HCT116 (cell line): ENCODE measurements around the gene PBX2. TPM values are rescaled to one million over a fixed set of nuclear protein-coding genes. Genes with fewer than 3 reads are reported as not detected.
A peak's percentile ranks its signal among the peaks of the same experiment; 100 is the strongest.

Experiments used
- ATAC-seq: fragments of 200-7000 bp; cut with Tn5 transposase; 2 replicates; pipeline ENCODE4 v1.9.1; 2020; ENCODE audit warnings: mild to moderate bottlenecking, moderate library complexity
- BruUV-seq: library from RNA; stranded (reverse); fragments of 400-500 nt; replicated peaks from 2 replicates; lab custom pipeline; 2021; lab: Mats Ljungman, UMichigan
- CTCF ChIA-PET: fragments of 300-600 bp; sonication (Branson Sonifier 250); formaldehyde crosslinking; loops from one replicate; lab custom pipeline; 2021; ENCODE audit warnings: antibody characterized with exemption; lab: Charles Lee
- POLR2A ChIA-PET: fragments of 300-600, 350-600 bp; sonication (Branson Sonifier 250); formaldehyde crosslinking; loops from one replicate; lab custom pipeline; 2021; ENCODE audit warnings: antibody characterized with exemption; lab: Charles Lee
- RAD21 ChIA-PET, 2 experiments: fragments of 300-600 bp; sonication (Branson Sonifier 250); formaldehyde crosslinking; loops; one replicate each; lab custom pipeline; 2023; ENCODE audit warnings: low total read pairs in 2 of 2; ENCODE audit not compliant: uncharacterized antibody in 2 of 2, unreplicated experiment in 2 of 2, low non-redundant PET in 1 of 2; lab: Charles Lee
- DNase-seq: peaks from one replicate; pipeline ENCODE4 v3.0.0-alpha.2; 2010; ENCODE audit warnings: low read depth, low spot score
- H2AFZ ChIP-seq: fragments of 200-600 bp; shearing (Covaris generic), sonication (generic); 2 replicates; pipeline ENCODE4 v1.6.1; 2017; ENCODE audit warnings: low read depth, mixed run types, mixed read lengths, antibody characterized with exemption, low read length; ENCODE audit not compliant: poor library complexity, severe bottlenecking
- H3K27ac ChIP-seq: 2 replicates; pipeline ENCODE4 v1.5.1; 2012; ENCODE audit warnings: low read depth, low read length
- H3K27me3 ChIP-seq: fragments of 200-600 bp; sonication (generic); 2 replicates; pipeline ENCODE4 v1.6.1; 2016; ENCODE audit warnings: mixed run types, low read length, mixed read lengths; ENCODE audit not compliant: insufficient read depth
- H3K36me3 ChIP-seq, 2 experiments: fragments of 200-500 bp in 1 of 2; fragments of 200-600 bp in 1 of 2; sonication (Bioruptor generic) in 1 of 2; sonication (generic) in 1 of 2; 2 replicates each; pipeline versions ENCODE4 v1.5.1 to v1.6.1; 2014 to 2016; ENCODE audit warnings: low read length in 2 of 2, inconsistent platforms in 1 of 2, mixed read lengths in 1 of 2, mixed run types in 1 of 2; ENCODE audit not compliant: insufficient read depth in 2 of 2, control insufficient read depth in 1 of 2
- H3K4me1 ChIP-seq, 2 experiments: fragments of 200-600 bp in 1 of 2; sonication (generic) in 1 of 2; 2 replicates each; pipeline versions ENCODE4 v1.5.1 to v1.6.1; 2012 to 2017; ENCODE audit warnings: low read length in 2 of 2, inconsistent platforms in 1 of 2, mild to moderate bottlenecking in 1 of 2, mixed read lengths in 1 of 2, mixed run types in 1 of 2, moderate library complexity in 1 of 2; ENCODE audit not compliant: insufficient read depth in 2 of 2, control insufficient read depth in 1 of 2
- H3K4me2 ChIP-seq: fragments of 200-600 bp; sonication (generic); 2 replicates; pipeline ENCODE4 v1.6.1; 2017; ENCODE audit warnings: mixed run types, low read length, mixed read lengths
- H3K4me3 ChIP-seq, 2 experiments: fragments of 200-600 bp in 1 of 2; sonication (generic) in 1 of 2; replicated peaks in 1 of 2; 2 replicates each; pipeline ENCODE4 v1.5.1; 2011 to 2016; ENCODE audit warnings: low read length in 2 of 2, control low read depth in 1 of 2, low read depth in 1 of 2, mild to moderate bottlenecking in 1 of 2, mixed read lengths in 1 of 2, mixed run types in 1 of 2
- H3K79me2 ChIP-seq: fragments of 200-600 bp; sonication (generic); 2 replicates; pipeline ENCODE4 v1.6.1; 2017; ENCODE audit warnings: mild to moderate bottlenecking, mixed run types, low read length, moderate library complexity, mixed read lengths; ENCODE audit not compliant: insufficient read depth
- H3K9ac ChIP-seq: fragments of 200-600 bp; sonication (generic); 2 replicates; pipeline ENCODE4 v1.6.1; 2016; ENCODE audit warnings: low read length, mixed read lengths
- H3K9me2 ChIP-seq: fragments of 200-600 bp; sonication (generic), shearing (Covaris generic); 2 replicates; pipeline ENCODE4 v1.6.1; 2017; ENCODE audit warnings: mixed run types, mild to moderate bottlenecking, moderate library complexity; ENCODE audit not compliant: insufficient read depth
- H3K9me3 ChIP-seq, 2 experiments: fragments of 200-500 bp in 1 of 2; fragments of 200-600 bp in 1 of 2; sonication (Bioruptor generic) in 1 of 2; sonication (generic) in 1 of 2; 2 replicates each; pipeline ENCODE4 v1.6.1; 2014 to 2017; ENCODE audit warnings: low read length in 2 of 2, mixed read lengths in 2 of 2, inconsistent platforms in 1 of 2, low read depth in 1 of 2, mild to moderate bottlenecking in 1 of 2, mixed run types in 1 of 2, moderate library complexity in 1 of 2; ENCODE audit not compliant: control insufficient read depth in 1 of 2, insufficient read depth in 1 of 2
- H4K20me1 ChIP-seq: fragments of 200-600 bp; sonication (generic), shearing (Covaris generic); 2 replicates; pipeline ENCODE4 v1.6.1; 2017; ENCODE audit warnings: mixed run types, mild to moderate bottlenecking, moderate library complexity; ENCODE audit not compliant: insufficient read depth
- ATF3 ChIP-seq: IDR thresholded peaks from 2 replicates; pipeline ENCODE4 v1.6.1; 2012
- CBX3 ChIP-seq: IDR thresholded peaks from 2 replicates; pipeline ENCODE4 v1.6.1; 2012; ENCODE audit warnings: low read depth
- CEBPB ChIP-seq: IDR thresholded peaks from 2 replicates; pipeline ENCODE4 v1.6.1; 2012; ENCODE audit warnings: low read depth
- CTCF ChIP-seq, 3 experiments: fragments of 200-600 bp in 1 of 3; sonication (generic) in 1 of 3; IDR thresholded peaks in 2 of 3; conservative IDR thresholded peaks in 1 of 3; 2 replicates each; pipeline ENCODE4 v1.5.1; 2012 to 2017; ENCODE audit warnings: low read depth in 2 of 3, low read length in 2 of 3, antibody characterized with exemption in 1 of 3, borderline replicate concordance in 1 of 3, control low read depth in 1 of 3, mild to moderate bottlenecking in 1 of 3, mixed read lengths in 1 of 3, mixed run types in 1 of 3, moderate library complexity in 1 of 3; ENCODE audit not compliant: insufficient read depth in 1 of 3
- EGR1 ChIP-seq: IDR thresholded peaks from 2 replicates; pipeline ENCODE4 v1.6.1; 2012; ENCODE audit warnings: low read depth
- ELF1 ChIP-seq: IDR thresholded peaks from 2 replicates; pipeline ENCODE4 v1.6.1; 2012; ENCODE audit warnings: low read depth, borderline replicate concordance
- EZH2 ChIP-seq: fragments of 200-600 bp; sonication (generic); IDR thresholded peaks from 2 replicates; pipeline ENCODE4 v1.6.1; 2017; ENCODE audit warnings: antibody characterized with exemption, mixed run types
- JUND ChIP-seq: IDR thresholded peaks from 2 replicates; pipeline ENCODE4 v1.6.1; 2012
- MAX ChIP-seq: IDR thresholded peaks from 2 replicates; pipeline ENCODE4 v1.6.1; 2012
- POLR2A ChIP-seq: IDR thresholded peaks from 2 replicates; pipeline ENCODE4 v1.7.0; 2011; ENCODE audit warnings: borderline replicate concordance; ENCODE audit not compliant: insufficient read depth, insufficient read length; ENCODE audit errors: extremely low read depth
- POLR2AphosphoS5 ChIP-seq: IDR thresholded peaks from 2 replicates; pipeline ENCODE4 v1.6.1; 2011; ENCODE audit warnings: mild to moderate bottlenecking, low read depth, low read length, moderate library complexity
- RAD21 ChIP-seq: IDR thresholded peaks from 2 replicates; pipeline ENCODE4 v1.6.1; 2012; ENCODE audit warnings: low read depth, mild to moderate bottlenecking
- SP1 ChIP-seq: IDR thresholded peaks from 2 replicates; pipeline ENCODE4 v1.6.1; 2012; ENCODE audit warnings: low read depth
- SRF ChIP-seq: IDR thresholded peaks from 2 replicates; pipeline ENCODE4 v1.6.1; 2012; ENCODE audit warnings: low read depth
- TCF7L2 ChIP-seq: IDR thresholded peaks from 2 replicates; pipeline ENCODE4 v1.7.0; 2011; ENCODE audit warnings: borderline replicate concordance, inconsistent platforms; ENCODE audit not compliant: insufficient read depth, insufficient read length; ENCODE audit errors: extremely low read depth
- YY1 ChIP-seq: IDR thresholded peaks from 2 replicates; pipeline ENCODE4 v1.6.1; 2011; ENCODE audit warnings: low read length, low read depth, moderate library complexity, mild to moderate bottlenecking; ENCODE audit not compliant: insufficient replicate concordance; ENCODE audit errors: extremely low read depth
- ZFX ChIP-seq: fragments of 450-650 bp; IDR thresholded peaks from 2 replicates; pipeline ENCODE4 v1.6.1; 2017
- ZNF274 ChIP-seq: fragments of 200-500 bp; sonication (Bioruptor generic); IDR thresholded peaks from 2 replicates; pipeline ENCODE4 v1.6.1; 2014; ENCODE audit warnings: mild to moderate bottlenecking, low read depth, low read length, inconsistent platforms
- intact Hi-C: fragments of 100-400 bp; cut with micrococcal nuclease; formaldehyde crosslinking; loops from 2 replicates; pipeline ENCODE4 v1.10.0; 2022
- total RNA-seq: library from RNA; stranded (reverse); gene quantifications from one replicate; pipeline ENCODE4 v1.2.1, GENCODE V29; 2021; ENCODE audit not compliant: unreplicated experiment

PBX2 gene
- total RNA-seq, 1 experiment from 2014 or later, result 79.0 TPM

- no TSS peak for BruUV-seq
- Histone ChIP-seq H3K36me3 (peaks cover 10 to 13% of the 10 kb centered on the region in 2 experiments; a peak in 3 of 4 replicates), H2AFZ (no peak within 1 kb of the TSS), H3K27ac (peak within 1 kb of the TSS; percentile 43), H3K9me2 (no peaks in the 10 kb centered on the region), H3K4me2 (peak within 1 kb of the TSS; percentile 35; the same call in 1 of the 2 replicates), H3K9ac (peak within 1 kb of the TSS; percentile 33), H3K9me3 (no peaks in the 10 kb centered on the region), H3K4me3 (no peak within 1 kb of the TSS), H3K27me3 (no peaks in the 10 kb centered on the region), H4K20me1 (no peaks in the 10 kb centered on the region), H3K4me1 (peaks cover 9 to 34% of the 10 kb centered on the region in 2 experiments), H3K79me2 (peaks cover 9% of the 10 kb centered on the region)
- ATAC-seq (no peak), DNase-seq (no peak)
- intact Hi-C loops, result no loop called here
- POLR2A ChIA-PET, result no interaction called here
- RAD21 ChIA-PET, result no interaction called here
- CTCF ChIA-PET, result no interaction called here
- peak; percentile 47 for TF ChIP-seq POLR2AphosphoS5
- TF ChIP-seq YY1, result no peak
- TF ChIP-seq MAX, result no peak
- TF ChIP-seq ZNF274, result no peak
- TF ChIP-seq ATF3, result no peak
- no peak for TF ChIP-seq ELF1
- no peak for TF ChIP-seq SP1
- TF ChIP-seq POLR2A, result no peak
Observed at GRCh38 chr6:32184084-32184640, 5.8 kb downstream of the PBX2 start, which contains the start of gene AGER. TSS of gene AGER (minus strand) at chr6:32184253. CDS start at chr6:32184222, 31 bp downstream.

GRCh38 chr6:32183483-32184083 lies 6.4 kb downstream of the PBX2 start:
- ATAC-seq, result no peak
- intact Hi-C loops, result no loop called here
- Histone ChIP-seq H3K79me2 (peaks cover 9% of the 10 kb centered on the region; the same call in 1 of the 2 replicates), H3K27ac (peak overlapping the region; percentile 17), H3K9me2 (no peaks in the 10 kb centered on the region), H3K27me3 (no peaks in the 10 kb centered on the region), H3K4me1 (peaks cover 4 to 34% of the 10 kb centered on the region in 2 experiments; a peak in 3 of 4 replicates), H3K4me3 (no peak overlapping the region), H3K9me3 (no peaks in the 10 kb centered on the region), H2AFZ (no peak overlapping the region), H3K9ac (no peak overlapping the region), H3K4me2 (no peak overlapping the region), H3K36me3 (peaks cover 10 to 13% of the 10 kb centered on the region in 2 experiments; a peak in 3 of 4 replicates), H4K20me1 (no peaks in the 10 kb centered on the region)
- BruUV-seq, result no TSS peak
- CTCF ChIA-PET, result no interaction called here
- RAD21 ChIA-PET, result no interaction called here
- no peak for DNase-seq
- POLR2A ChIA-PET, result no interaction called here
- TF ChIP-seq JUND (no peak), RAD21 (no peak), CBX3 (no peak), TCF7L2 (no peak), EZH2 (no peak), CTCF (IDR thresholded peaks at IDR 0.05 in 2 of 3, conservative IDR thresholded peaks at IDR 0.05 in 1 of 3; ENCODE audit: borderline replicate concordance in 1 of 3, insufficient read depth in 1 of 3, low read depth in 2 of 3, low read length in 2 of 3) (no peak), SP1 (no peak), ZFX (no peak), EGR1 (no peak), ELF1 (no peak), ZNF274 (no peak), YY1 (no peak), SRF (no peak), CEBPB (no peak)
